ENCODE data around the gene CEP112.

Gene CEP112

GRCh38 chr17:66191593-66192377, at the start of gene CEP112:
Gene CEP112 (minus strand): TSS chr17:66192133.
- TF ChIP-seq CTCF (conservative IDR thresholded peaks at IDR 0.05; ENCODE audit: low read depth, low read length): no peak
- DNase-seq (ENCODE audit: low read depth): peak; percentile 37
- peak within 1 kb of the TSS; percentile 70 for H3K4me3 ChIP-seq (ENCODE audit: low read length)

- DNase-seq (ENCODE audit: low read depth): no peak
- H3K4me3 ChIP-seq (ENCODE audit: low read length): no peak overlapping the region
- TF ChIP-seq CTCF (conservative IDR thresholded peaks at IDR 0.05; ENCODE audit: low read depth, low read length): no peak
Observed at GRCh38 chr17:66240630-66241029, 48.7 kb upstream of the CEP112 start.

- H3K4me3 ChIP-seq (ENCODE audit: low read length): no peak overlapping the region
- DNase-seq (ENCODE audit: low read depth): no peak
- no peak for TF ChIP-seq CTCF (conservative IDR thresholded peaks at IDR 0.05; ENCODE audit: low read depth, low read length)
Observed at GRCh38 chr17:66240013-66240412, 48.1 kb upstream of the CEP112 start.

GRCh38 chr17:66235377-66235994, 43.6 kb upstream of the CEP112 start:
- no peak for TF ChIP-seq CTCF (conservative IDR thresholded peaks at IDR 0.05; ENCODE audit: low read depth, low read length)
- DNase-seq (ENCODE audit: low read depth): no peak

GRCh38 chr17:66234611-66235010, 42.7 kb upstream of the CEP112 start:
- TF ChIP-seq CTCF (conservative IDR thresholded peaks at IDR 0.05; ENCODE audit: low read depth, low read length): no peak
- no peak overlapping the region for H3K4me3 ChIP-seq (ENCODE audit: low read length)
- no peak for DNase-seq (ENCODE audit: low read depth)

More at GRCh38 chr17:66235377-66235994, 43.6 kb upstream of the CEP112 start:
- no peak overlapping the region for H3K4me3 ChIP-seq (ENCODE audit: low read length)

- DNase-seq (ENCODE audit: low read depth): no peak
- TF ChIP-seq CTCF (conservative IDR thresholded peaks at IDR 0.05; ENCODE audit: low read depth, low read length): no peak
- H3K4me3 ChIP-seq (ENCODE audit: low read length): no peak overlapping the region
Observed at GRCh38 chr17:66233023-66233753, 41.3 kb upstream of the CEP112 start.

Data from retinal pigment epithelial cell (primary cell).